Left hindlimb (tissue), 1 donor: ENCODE measurements around the gene LONP2.

ENCODE experiments used
- DNase-seq: peaks from one replicate; pipeline ENCODE4 v3.0.0-alpha.2; 2018

The LONP2 gene, protein sequence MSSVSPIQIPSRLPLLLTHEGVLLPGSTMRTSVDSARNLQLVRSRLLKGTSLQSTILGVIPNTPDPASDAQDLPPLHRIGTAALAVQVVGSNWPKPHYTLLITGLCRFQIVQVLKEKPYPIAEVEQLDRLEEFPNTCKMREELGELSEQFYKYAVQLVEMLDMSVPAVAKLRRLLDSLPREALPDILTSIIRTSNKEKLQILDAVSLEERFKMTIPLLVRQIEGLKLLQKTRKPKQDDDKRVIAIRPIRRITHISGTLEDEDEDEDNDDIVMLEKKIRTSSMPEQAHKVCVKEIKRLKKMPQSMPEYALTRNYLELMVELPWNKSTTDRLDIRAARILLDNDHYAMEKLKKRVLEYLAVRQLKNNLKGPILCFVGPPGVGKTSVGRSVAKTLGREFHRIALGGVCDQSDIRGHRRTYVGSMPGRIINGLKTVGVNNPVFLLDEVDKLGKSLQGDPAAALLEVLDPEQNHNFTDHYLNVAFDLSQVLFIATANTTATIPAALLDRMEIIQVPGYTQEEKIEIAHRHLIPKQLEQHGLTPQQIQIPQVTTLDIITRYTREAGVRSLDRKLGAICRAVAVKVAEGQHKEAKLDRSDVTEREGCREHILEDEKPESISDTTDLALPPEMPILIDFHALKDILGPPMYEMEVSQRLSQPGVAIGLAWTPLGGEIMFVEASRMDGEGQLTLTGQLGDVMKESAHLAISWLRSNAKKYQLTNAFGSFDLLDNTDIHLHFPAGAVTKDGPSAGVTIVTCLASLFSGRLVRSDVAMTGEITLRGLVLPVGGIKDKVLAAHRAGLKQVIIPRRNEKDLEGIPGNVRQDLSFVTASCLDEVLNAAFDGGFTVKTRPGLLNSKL

DNA sequence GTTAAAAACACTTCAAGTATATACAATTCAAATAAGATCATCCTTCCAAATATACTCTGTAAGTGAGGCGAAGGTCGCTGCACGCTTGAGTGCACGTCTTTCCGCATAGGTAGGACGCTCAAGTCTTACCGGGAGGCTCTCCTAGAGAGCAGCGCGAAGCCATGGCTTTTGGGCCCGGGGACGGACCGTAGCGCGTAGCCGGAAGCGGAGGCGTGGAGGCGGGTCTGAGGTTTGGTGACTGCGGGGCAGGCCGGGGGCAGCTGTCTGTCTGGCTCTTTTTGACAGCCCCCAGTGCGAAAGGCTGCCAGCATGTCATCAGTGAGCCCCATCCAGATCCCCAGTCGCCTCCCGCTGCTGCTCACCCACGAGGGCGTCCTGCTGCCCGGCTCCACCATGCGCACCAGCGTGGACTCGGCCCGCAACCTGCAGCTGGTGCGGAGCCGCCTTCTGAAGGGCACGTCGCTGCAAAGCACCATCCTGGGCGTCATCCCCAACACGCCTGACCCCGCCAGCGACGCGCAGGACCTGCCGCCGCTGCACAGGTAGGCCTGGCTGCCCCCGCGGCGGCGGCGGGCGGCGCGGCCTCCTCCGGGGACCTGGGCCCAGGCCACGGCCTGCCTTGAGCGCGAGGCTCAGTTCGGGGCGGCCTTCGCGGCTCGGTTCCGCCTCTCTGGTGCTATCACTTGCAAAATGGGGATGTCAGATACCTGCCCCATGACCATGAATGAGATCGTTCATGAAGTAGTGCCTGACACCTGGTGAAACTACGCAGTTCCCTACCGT lies at the start of gene LONP2:
Gene LONP2, plus strand, starts transcription at position 221 of the 783 bp plus-strand sequence. Its CDS starts 89 bp downstream, at position 310.
- DNase-seq, result peak; percentile 94

DNA sequence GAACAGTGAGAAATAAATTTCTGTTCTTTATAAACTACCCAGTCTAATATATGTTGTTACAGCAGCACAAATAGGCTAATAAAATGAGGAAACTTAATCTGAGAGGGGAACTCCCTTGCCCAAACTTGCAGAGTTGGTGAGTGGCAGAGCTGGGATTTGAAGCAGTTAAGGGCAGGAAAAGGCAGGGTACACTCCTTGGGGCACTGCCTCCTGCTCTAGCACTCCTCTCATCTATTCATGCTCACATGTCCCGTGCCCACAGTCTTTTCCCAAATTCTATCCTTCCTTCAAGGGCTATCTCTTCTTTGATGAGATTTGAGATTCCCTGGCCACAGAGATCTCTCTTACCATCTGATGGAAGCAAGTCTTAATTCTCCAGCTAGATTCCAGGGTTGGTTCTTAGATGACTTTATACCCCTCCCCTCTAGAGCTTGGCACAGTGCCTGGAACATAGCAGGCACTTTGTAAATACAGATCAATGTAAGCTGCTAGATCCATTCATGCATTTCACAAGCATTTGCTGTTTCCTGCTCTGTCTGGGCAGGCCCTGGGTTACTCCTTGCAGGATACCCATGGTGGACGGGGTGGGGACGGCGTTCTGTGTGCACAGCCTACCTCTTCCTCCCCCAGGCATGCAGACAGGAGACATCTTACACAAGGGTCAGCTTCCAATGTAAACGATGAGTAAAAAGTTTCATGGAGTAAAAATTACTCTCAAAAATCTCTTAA lies 49.1 kb upstream of the LONP2 start:
- DNase-seq, result no peak

DNA sequence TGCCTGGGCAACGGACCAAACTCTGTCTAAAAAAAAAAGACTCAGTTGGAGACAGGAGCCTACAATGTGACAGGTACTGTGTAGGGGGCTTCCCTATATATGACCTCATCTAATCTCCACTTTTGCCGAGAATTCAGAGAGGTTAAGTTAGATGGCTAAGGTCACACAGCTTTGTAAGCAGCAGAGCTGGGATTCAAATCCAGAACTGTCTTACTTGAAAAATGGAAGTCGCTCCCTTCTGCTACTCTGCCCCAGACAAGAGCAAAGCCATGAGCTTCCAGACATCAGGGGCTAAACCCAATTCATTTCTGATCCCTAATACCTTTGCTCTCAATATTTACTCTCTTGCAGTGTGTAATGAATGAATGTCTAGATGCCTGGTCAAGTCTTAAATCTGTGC lies 46.8 kb upstream of the LONP2 start:
- no peak for DNase-seq

DNA sequence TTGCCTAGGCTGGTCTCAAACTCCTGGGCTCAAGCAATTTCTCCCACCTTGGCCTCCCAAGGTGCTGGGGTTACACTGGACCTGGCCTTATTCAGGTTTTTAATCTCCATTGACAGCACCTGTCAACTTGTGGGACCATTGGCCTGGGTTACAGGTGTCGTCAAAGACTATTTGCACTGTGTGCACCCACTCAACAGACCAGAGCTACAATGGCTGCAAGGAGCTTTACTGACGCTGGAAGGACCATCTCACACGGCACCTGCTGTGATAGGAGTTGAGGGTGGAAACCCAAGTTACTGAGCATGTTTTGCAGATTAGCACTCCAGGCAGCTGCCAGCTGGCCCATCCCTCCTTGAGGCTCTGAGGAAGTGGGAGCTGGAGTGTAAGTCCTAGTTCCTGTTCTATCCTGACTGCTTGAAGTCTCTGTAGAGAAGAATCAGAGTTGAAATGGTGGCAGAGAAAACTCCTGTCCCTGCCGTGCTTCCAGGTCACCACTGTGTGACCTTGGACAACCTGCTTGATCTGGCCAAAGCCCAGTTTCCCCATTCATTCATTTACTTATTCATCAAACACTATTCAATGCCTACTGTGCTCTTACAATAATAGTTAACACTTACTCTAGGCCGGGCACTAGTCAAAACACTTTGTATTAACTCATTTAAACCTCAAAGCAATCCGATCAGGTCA lies 42.4 kb upstream of the LONP2 start:
- no peak for DNase-seq

DNA sequence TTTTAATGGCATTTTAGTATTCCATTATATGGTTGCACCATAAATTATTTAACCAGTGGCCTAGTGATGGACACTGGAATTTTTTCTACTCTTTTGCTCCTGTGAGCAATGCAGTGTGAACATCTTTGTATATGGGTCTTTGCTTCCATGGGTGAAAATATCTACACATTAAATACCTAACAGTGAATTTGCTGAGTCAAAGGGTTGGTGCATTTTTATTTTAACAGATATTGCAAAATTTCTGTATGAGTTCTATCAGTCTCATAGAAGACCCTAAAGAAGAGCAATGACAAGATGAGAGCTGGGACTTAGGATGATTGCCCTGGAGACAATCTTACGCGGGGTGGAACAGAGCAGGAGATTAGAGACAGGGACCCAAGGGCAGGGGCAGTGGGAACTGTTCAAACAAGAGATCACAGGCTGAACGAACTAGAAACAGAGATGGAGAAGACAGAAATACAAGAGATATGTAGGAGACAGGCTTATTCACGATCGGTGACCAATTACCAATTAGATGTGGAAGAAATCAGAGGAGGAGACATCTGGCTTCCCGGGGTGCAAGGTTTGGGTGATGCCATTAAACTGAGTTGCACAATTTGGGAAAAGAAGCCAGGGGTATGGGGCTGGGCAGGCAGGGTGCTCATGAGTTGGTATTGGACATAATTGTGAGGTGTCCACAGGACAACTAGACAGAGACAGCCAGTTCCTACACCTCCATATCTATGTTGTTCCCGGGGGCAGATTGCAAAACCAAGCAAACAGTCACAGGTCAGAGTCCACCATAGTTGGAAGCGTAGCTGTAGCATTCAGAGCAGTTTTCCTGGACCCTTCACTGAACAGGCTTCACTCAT lies 39.9 kb upstream of the LONP2 start:
- no peak for DNase-seq

DNA sequence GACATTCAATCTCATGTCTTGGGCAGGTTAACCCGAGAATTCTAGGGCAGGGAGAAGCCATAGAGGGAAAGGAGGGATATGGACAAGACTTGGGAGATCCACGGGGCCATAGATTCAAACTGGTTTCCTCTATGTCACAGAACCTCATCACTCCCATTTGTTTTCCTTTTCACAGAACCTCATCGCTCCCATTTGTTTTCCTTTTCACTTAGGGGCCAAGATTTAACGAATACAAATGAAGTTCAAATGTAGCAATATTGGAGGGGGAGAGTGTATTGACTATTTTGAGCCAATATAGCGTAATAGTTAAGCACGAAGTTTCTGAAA lies 39.3 kb upstream of the LONP2 start:
- DNase-seq, result no peak

DNA sequence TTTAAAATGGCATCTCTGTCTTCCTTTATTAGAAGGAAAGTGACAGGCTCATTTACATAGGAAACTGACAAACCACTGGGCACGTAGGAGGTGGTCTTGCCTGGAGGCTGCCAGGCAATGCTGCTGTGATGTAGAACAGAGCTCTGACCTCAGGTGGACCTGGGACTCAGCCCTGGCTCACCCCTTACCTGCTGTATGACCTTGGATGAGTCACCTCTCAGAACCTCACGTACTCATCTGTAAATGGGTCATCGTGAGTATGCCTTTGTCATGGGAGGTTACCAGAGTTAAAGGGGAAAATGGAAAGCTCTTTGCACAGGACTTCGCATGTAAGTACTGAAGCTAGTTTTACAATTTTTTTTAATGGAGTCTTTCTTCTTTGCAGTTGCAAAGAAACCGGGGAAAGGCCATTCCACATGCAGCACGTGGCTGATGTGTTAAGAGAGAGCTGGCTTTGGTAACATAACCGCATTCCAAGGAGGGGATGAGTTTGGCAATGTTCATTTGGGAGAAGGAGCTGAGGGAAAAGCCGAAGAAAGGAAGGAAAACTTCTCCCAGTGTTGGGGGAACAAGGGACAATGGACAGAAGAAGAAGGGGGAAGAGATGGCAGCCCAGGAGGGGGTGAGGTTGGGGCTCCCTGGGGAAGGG lies 37.4 kb upstream of the LONP2 start:
- no peak for DNase-seq

DNA sequence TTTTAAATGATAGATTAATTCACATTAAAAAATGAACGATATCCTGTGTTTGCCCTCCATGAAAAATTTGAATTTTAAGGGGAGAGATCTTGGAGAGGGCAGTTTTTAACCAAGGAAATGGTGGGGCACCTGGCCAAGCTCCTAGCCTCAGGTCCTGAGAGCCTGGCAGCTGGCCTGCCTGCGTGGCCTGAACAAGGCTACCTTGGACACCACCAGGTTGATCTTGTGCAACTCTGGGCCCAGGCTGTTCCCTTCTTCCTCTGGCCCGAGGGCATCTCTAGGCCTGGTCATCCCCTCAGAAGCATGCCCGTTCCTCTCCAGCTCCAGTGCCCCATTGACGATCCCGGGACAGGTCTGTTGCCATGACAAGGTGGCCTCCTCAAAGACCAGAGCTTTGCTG lies 33.4 kb upstream of the LONP2 start:
- no peak for DNase-seq

DNA sequence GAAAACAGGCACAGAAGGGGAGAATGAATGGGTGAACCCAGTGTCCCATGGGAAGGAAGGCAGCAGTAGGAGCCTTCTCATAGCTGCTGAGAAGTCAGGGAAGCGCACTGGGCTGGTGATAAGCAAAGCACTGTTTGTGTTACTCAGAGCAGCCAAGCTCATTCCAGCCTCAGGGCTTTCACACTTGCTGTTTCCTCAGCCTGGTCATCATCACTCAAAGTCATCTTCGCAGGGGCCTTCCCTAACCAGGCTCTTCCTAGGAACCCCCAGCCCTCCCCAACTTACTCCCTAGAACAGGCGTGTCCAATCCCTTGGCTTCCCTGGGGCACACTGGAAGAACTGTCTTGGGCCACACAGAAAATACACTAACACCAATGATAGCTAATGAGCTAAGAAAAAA lies 32.1 kb upstream of the LONP2 start:
- no peak for DNase-seq

DNA sequence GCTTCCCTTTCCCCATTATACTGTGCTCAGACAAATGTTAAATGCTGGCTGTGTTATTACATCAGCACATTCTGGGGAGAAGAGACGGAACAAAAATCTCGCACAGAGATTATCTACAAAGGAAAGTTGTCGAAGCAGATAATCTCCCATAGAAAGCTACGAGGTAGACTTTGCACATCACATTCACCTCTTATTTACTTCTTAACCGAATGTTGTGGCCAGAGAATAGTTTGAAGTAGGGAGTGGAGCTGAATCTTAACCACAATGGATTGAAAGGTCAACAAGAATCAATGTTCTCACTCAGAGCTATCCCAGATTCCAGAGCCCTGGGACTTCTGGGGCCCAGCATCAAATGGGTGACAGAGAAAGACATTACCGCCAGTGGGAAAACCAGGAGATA lies 28.4 kb upstream of the LONP2 start:
- no peak for DNase-seq

DNA sequence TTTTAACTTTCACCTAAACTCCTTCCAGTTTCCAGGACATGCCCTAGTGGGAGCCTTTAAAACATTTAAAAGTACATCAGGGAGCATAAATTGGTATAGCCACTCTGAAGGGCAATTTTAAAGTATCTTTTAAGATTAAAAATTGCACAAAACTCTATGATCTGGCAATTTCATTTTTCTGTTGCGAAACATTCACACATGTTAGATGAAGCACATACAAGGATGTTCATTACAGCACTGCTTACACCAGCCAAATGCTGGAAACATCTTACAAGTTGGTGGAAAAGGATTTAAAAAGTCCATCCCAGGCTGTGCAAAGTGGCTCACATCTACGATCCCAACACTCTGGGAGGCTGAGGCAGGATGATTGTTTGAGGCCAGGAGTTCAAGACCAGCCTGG lies 26.4 kb upstream of the LONP2 start:
- DNase-seq, result no peak

DNA sequence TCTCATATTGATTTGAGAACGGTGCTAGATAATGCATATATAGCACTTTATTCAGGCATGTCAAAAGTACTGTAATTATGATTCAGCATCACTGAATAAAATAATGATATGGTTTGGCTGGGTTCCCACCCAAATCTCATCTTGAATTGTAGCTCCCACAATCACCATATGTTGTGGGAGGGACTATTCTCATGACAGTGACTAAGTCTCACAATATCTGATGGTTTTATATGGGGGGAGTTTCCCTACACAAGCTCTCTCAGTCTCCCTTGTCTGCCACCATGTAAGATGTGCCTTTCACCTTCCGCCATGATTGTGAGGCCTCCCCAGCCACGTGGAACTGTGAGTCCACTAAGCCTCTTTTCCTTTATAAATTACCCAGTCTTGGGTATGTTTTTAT lies 25.6 kb upstream of the LONP2 start:
- no peak for DNase-seq

DNA sequence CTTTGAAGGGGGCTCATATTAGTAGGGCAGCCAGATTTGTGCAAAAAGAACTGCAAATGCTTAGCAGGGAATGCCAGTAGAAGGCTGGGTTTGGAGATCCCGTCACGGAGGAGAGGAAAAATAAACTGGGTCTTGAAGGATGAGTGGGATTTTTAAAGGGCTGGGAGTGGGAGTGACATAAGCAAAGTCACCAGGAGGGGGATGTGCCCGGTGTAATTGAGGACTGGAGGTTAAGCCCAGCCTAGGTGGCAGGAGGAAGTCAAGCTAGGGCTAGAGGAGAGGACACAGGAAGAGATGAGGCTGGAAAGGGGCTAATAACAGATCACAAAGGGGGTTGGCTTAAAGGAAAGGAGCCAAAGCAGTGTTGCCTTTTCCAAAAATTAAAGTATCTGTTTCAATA lies 23.2 kb upstream of the LONP2 start:
- no peak for DNase-seq

DNA sequence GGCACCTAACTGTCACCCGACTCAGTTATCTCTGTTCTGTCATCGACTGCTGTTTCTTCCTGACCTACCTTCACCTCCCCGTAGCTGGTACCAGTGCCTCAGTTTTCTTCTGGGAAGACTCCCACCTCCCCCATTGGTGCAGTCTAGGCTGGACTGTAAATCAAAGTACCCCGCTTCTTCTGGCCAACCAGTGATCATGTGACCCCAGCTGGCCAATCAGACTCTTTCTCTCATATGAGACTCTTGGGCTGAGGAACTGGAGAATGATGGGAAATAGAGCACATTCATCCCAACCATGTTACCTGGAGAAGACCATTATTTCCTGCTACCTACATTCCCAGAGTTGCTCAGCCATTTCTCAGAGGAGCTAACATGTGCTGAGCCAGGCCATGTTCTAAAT lies 20.6 kb upstream of the LONP2 start:
- DNase-seq, result no peak

DNA sequence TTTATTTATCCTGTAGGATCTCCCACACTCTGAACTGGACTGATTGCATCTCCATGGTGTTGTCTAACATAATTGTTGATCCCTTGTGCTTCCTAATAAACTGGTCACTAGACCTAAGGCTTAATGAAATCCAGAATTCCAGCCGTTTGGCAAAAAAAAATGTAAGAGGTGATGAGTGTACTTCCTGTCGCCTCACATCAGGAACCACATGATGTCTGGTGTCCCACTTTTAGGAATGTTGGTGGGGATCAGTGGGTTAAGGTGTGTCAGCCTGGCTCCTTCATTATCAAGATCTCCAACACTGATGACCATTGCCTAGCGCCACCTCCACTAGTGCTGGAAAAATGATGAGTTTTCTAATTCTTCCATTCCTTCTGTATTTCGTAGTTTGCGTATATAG lies 18.6 kb upstream of the LONP2 start:
- no peak for DNase-seq

DNA sequence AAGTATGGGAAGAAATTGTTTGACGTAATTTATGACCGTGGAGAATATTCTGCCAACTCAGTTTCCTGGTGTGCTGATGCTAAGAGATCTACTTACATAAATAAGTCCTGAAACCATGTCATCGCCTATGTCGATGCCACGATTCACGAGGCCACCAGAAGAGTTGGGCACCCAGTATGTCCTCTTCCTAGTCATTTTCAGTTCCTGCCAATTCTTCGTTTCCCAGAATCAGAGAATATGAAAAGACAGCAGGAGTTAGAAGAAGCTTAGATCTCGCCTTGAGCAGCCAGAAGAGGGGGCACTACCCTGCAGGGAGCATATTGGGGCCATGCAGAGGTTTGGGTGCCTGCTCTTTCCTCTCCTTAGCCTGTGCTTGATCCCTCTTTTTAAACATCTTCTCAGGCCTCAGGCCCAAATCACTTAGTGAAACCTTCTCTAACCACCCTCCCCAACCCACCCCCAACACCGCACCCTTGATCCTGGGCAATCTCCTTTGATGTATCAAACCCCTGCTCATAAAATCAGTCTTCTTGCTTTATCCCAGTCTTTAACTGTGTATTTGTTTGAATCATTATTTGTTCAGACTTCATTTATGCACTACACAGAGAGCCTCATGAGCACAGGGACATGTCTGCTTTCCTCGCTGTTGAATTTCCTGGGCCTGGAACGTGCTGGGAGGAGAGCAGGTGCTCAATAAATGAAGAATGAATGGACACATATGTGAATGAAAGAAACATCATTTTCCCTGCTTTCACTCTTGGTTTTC lies 12.2 kb upstream of the LONP2 start:
- no peak for DNase-seq

DNA sequence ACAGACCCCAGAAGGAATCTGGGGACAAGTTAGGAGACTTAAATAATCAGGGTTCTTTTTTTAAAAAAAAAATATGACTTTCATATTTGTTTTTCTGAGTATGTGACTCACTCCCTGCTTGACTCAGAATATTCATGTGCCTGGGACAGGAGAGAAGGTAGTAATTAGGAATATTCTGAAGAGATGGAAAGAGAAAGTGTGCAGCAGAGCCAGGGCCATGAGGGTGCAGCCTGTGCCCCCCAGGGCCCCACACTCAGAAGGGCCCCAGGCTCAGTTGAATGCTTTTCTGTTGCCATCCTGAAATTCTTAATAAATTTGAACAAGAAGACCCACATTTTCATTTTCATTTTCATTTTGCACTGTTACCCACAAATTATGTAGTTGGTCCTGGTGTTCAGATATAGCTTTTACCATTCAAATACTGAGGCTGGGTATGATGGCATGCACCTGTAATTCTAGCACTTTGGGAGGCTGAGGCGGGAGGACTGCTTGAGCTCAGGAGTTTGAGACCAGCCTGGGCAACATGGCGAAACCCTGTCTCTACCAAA lies 11.5 kb upstream of the LONP2 start:
- DNase-seq, result no peak

DNA sequence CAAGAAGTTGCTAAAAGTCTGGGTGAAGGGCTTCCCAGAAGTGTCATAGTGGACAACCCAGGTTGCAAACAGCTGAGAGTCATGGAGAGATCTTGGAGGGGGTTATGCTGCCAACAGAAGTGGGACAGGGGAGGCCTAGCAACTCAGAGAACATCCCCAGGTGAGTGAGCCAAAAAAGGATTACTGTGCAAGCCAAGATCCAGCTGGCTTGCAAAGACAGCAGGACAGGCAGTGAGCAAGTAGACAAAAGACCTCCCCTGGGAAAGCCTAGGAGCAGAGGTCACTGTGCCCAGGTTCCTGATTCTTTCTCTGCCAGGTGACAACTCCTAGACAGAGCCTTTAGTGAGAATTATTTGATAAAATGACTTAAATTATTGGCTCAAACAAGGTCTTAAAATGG lies 9.5 kb upstream of the LONP2 start:
- no peak for DNase-seq

DNA sequence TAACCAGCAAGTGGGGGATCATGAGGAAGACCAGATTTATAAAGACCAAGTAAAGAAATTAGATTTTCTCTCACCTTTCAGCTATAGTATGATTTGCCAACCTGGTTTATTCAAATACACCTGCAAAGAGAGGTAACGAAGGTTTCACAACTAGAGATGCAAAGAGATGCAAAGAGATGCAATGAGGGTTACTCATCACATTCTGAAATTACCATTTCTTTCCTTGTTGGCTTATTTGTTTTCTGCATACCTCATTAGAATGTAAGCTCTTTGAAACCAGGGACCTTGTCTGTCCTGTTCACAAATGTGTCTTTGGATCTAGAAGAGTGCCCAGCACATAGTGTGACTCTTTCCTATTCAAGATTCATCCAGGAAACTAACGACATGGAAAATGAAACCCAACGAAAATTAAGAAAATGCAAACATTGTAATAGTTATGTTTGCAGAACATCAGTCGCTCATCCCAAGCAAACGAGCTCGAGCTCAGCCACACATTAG lies 9.0 kb upstream of the LONP2 start:
- no peak for DNase-seq
